ENCODE measurements around the gene SLFN11. TPM values are rescaled to one million over a fixed set of nuclear protein-coding genes. Genes with fewer than 3 reads are reported as not detected.
"Not testable (repeated sequence)": the region's sequence is repeated elsewhere in the genome, so short reads cannot be mapped to it uniquely, and the experiment has no call there.

The SLFN11 gene
- total and polyA plus RNA-seq, 2 of the 8 experiments (the other 6 are each of a cell fraction or from before 2014, with no cell fraction given): 0.11 to 0.28 TPM

- H4K5ac ChIP-seq (ENCODE audit: insufficient read length, low read depth, low read length); H2BK120ac ChIP-seq (replicated peaks; ENCODE audit: low read depth, low read length); FAIRE-seq; H3K56ac ChIP-seq (replicated peaks; ENCODE audit: insufficient read length, low read depth, low read length); H4K8ac ChIP-seq (ENCODE audit: extremely low read depth, insufficient read depth, low read length); CTCF ChIA-PET (ENCODE audit: partially characterized antibody); H3K4me2 ChIP-seq (ENCODE audit: insufficient read depth in 1 of 2, low read depth in 2 of 2, low read length in 2 of 2); H3K27me3 ChIP-seq (replicated peaks in 1 of 4; ENCODE audit: control insufficient read depth in 3 of 4, extremely low read depth in 1 of 4, insufficient read depth in 3 of 4, low read length in 3 of 4); H2BK15ac ChIP-seq (ENCODE audit: low read length); H3K23me2 ChIP-seq (ENCODE audit: low read depth, low read length); H3K23ac ChIP-seq (ENCODE audit: insufficient read length); H3K14ac ChIP-seq (ENCODE audit: insufficient read length); DNase-seq (ENCODE audit: low read depth in 1 of 2, low spot score in 2 of 2); H3K4ac ChIP-seq (replicated peaks; ENCODE audit: insufficient read length, low read depth, low read length); H3K9me3 ChIP-seq (ENCODE audit: insufficient read depth in 2 of 2, low read depth in 1 of 2, low read length in 1 of 2); H3K79me1 ChIP-seq (ENCODE audit: low read depth, low read length); H3K79me2 ChIP-seq (ENCODE audit: control insufficient read depth in 1 of 2, insufficient read depth in 2 of 2, low read length in 2 of 2); H4K91ac ChIP-seq (replicated peaks; ENCODE audit: insufficient read length, low read length); H2BK12ac ChIP-seq (ENCODE audit: low read depth, low read length); H2BK20ac ChIP-seq (ENCODE audit: low read length); POLR2A ChIA-PET (ENCODE audit: partially characterized antibody); H4K20me1 ChIP-seq (replicated peaks in 1 of 2; ENCODE audit: control insufficient read depth in 1 of 2, insufficient read depth in 2 of 2, low read length in 2 of 2); H3K27ac ChIP-seq (ENCODE audit: low read depth, low read length); H2BK5ac ChIP-seq (ENCODE audit: low read depth, low read length); H3K4me3 ChIP-seq (ENCODE audit: extremely low read depth in 1 of 4, insufficient read depth in 2 of 4, low read depth in 3 of 4, low read length in 4 of 4); H3K36me3 ChIP-seq (ENCODE audit: control insufficient read depth in 2 of 4, insufficient read depth in 4 of 4, low read length in 3 of 4); H2AK5ac ChIP-seq (ENCODE audit: low read depth, low read length); H2AFZ ChIP-seq (ENCODE audit: low read length); H3K18ac ChIP-seq (ENCODE audit: extremely low read depth, low read length); H3K4me1 ChIP-seq (replicated peaks in 1 of 4; ENCODE audit: control insufficient read depth in 3 of 4, insufficient read depth in 4 of 4, low read length in 3 of 4); H3K9ac ChIP-seq (replicated peaks in 1 of 4; ENCODE audit: extremely low read depth in 1 of 4, low read depth in 3 of 4, low read length in 3 of 4): not testable (repeated sequence)
- WGBS, 2 experiments (ENCODE audit: extremely low coverage in 1 of 2, insufficient coverage in 1 of 2, insufficient read length in 1 of 2, insufficient replicate concordance in 2 of 2, low coverage in 1 of 2, low lambda C conversion rate in 2 of 2, missing lambda C conversion rate in 1 of 2): 94% methylated on average over 9 of the region's 9 CpGs; no CpG with 5 or more reads in 1 of the 2 experiments
These were observed 47.6 kb upstream of the SLFN11 start for GRCh38 chr17:35421069-35421468.

Measured in H1 (cell line).